HepG2 (cell line): ENCODE results near the gene SARS2. TPM values are rescaled to one million over a fixed set of nuclear protein-coding genes. Genes with fewer than 3 reads are reported as not detected.

ENCODE experiments used
- ETS1 ChIP-seq: sonication (generic); formaldehyde crosslinking; IDR thresholded peaks from 2 replicates; pipeline ENCODE4 v1.4.0; 2020; ENCODE audit warnings: missing genetic modification reagents
- LCORL ChIP-seq, 2 experiments: fragments of 450-650 bp in 1 of 2; sonication (generic) in 1 of 2; formaldehyde crosslinking in 1 of 2; IDR thresholded peaks; 2 replicates each; pipeline versions ENCODE4 v1.5.0 to v1.6.1; 2017 to 2020; ENCODE audit warnings: antibody characterized with exemption in 1 of 2, missing genetic modification reagents in 1 of 2
- NCOA5 ChIP-seq: sonication (generic); formaldehyde crosslinking; IDR thresholded peaks from 2 replicates; pipeline ENCODE4 v1.4.0; 2020; ENCODE audit warnings: missing genetic modification reagents
- PHF8 ChIP-seq: sonication (generic); formaldehyde crosslinking; IDR thresholded peaks from 2 replicates; pipeline ENCODE4 v1.5.0; 2020; ENCODE audit warnings: missing genetic modification reagents
- REST ChIP-seq, 2 experiments: IDR thresholded peaks; 2 replicates each; pipeline ENCODE4 v1.6.1; 2011 to 2012; ENCODE audit warnings: low read length in 2 of 2, borderline replicate concordance in 1 of 2, low read depth in 1 of 2, mild to moderate bottlenecking in 1 of 2, moderate library complexity in 1 of 2
- ZBED4 ChIP-seq: sonication (generic); formaldehyde crosslinking; IDR thresholded peaks from 2 replicates; pipeline ENCODE4 v1.4.0; 2020; ENCODE audit warnings: missing genetic modification reagents, borderline replicate concordance
- ZBTB39 ChIP-seq: sonication (generic); formaldehyde crosslinking; IDR thresholded peaks from 2 replicates; pipeline ENCODE4 v1.5.0; 2020; ENCODE audit warnings: missing genetic modification reagents
- ZGPAT ChIP-seq: IDR thresholded peaks from 2 replicates; pipeline ENCODE4 v1.6.1; 2016; ENCODE audit warnings: mild to moderate bottlenecking
- ZNF281 ChIP-seq: sonication (generic); formaldehyde crosslinking; IDR thresholded peaks from 2 replicates; pipeline ENCODE4 v1.4.0; 2020; ENCODE audit warnings: missing genetic modification reagents, borderline replicate concordance
- ZNF570 ChIP-seq: sonication (generic); formaldehyde crosslinking; IDR thresholded peaks from 2 replicates; pipeline ENCODE4 v1.4.0; 2020; ENCODE audit warnings: mild to moderate bottlenecking, missing genetic modification reagents, borderline replicate concordance
- ZNF772 ChIP-seq: sonication (generic); formaldehyde crosslinking; IDR thresholded peaks from 2 replicates; pipeline ENCODE4 v1.5.0; 2020; ENCODE audit warnings: mild to moderate bottlenecking, missing genetic modification reagents
- ZSCAN29 ChIP-seq: sonication (generic); formaldehyde crosslinking; conservative IDR thresholded peaks from 2 replicates; pipeline ENCODE4 v1.4.0; 2020; ENCODE audit warnings: mild to moderate bottlenecking, missing genetic modification reagents
- polyA plus RNA-seq, 8 experiments: library from polyadenylated mRNA; depleted of rRNA in 3 of 8; stranded (reverse) in 7 of 8; unstranded in 1 of 8; fragments of >200 nt; fragmentation: Illumina TruSeq in 4 of 8; extraction: Trizol in 4 of 8; gene quantifications; 2 replicates each; pipeline versions ENCODE4 v1.2.1 to v1.2.3, GENCODE V29; 2011 to 2016; ENCODE audit warnings: low read depth in 4 of 8, missing spikeins in 1 of 8, mixed read lengths in 1 of 8; ENCODE audit not compliant: insufficient read depth in 1 of 8
- total RNA-seq, 5 experiments: library from RNA; depleted of rRNA; stranded (reverse); fragments of >200 nt; fragmentation: Illumina TruSeq; extraction: Trizol; gene quantifications; 2 replicates each; pipeline ENCODE4 v1.2.3, GENCODE V29; 2016; ENCODE audit warnings: low read depth in 1 of 5

Gene SARS2
- total and polyA plus RNA-seq, 2 of the 13 experiments (the other 11 are each of a cell fraction or from before 2014, with no cell fraction given), result 40.0 to 48.6 TPM

- TF ChIP-seq ZNF281 (CRISPR knock-in tag) (no peak), ZNF772 (CRISPR knock-in tag) (0 out of 2 replicates have a peak, but pooled peaks have one; percentile 12), PHF8 (CRISPR knock-in tag) (no peak), ZBED4 (CRISPR knock-in tag) (no peak), REST (IDR thresholded peaks at IDR 0.05; ENCODE audit: borderline replicate concordance in 1 of 2, low read depth in 1 of 2, low read length in 2 of 2) (no peak), LCORL (IDR thresholded peaks at IDR 0.05) (no peak), LCORL (CRISPR knock-in tag; IDR thresholded peaks at IDR 0.05) (0 out of 2 replicates have a peak, but pooled peaks have one; percentile 42), ZBTB39 (no peak), ETS1 (no peak), ZSCAN29 (no peak), ZNF570 (CRISPR knock-in tag) (no peak), NCOA5 (CRISPR knock-in tag) (no peak), ZGPAT (CRISPR knock-in tag) (no peak)
These were observed 12.6 kb downstream of the SARS2 start (continued) for GRCh38 chr19:38917921-38918491.
